GM19397 (cell line): ENCODE results near the gene CNIH1.
"Not testable (repeated sequence)": the region's sequence is repeated elsewhere in the genome, so short reads cannot be mapped to it uniquely, and the experiment has no call there.

ENCODE experiments used
- ATAC-seq: cut with Tn5 transposase; IDR thresholded peaks from one replicate; pipeline ENCODE4 v1.9.1; 2021; ENCODE audit warnings: mild to moderate bottlenecking, moderate library complexity; ENCODE audit not compliant: unreplicated experiment

CNIH1 gene

DNA sequence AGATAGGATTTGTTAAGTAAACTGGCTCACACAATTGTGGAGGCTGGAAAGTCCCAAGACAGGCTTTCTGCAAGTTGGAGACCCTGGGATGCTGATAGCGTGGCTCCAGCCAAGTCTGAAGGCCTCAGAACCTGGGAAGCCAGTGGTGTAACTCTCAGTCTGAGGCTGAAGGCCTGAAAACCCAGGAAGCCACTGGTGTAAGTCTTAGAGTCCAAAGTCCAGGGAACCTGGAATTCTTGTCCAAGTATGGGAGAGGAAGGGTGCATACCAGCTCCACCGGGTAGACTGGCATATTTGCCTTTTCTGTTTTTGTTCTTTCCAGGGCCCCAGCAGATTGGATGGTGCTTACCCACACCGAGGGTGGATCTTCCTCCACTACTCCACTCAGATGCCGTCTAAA, 29.5 kb upstream of the CNIH1 start:
- ATAC-seq: no peak

DNA sequence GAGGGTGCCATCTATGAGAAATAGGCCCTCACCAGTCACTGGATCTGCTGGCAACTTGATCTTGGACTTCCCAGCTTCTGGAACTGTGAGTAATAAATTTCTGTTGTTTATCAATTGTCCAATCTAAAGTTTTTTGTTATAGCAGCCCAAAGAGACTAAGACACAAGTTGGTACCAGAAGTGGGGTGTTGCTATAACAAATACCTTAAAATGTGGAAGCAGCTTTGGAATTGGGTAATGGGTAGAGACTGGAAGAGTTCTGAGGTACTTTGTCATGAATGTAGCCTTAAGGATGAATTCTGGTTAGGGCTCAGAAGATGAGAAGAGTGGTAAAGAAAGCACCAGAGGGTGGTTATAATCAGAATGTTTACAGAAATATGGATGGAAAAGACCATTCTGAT, 26.1 kb upstream of the CNIH1 start:
- no peak for ATAC-seq

DNA sequence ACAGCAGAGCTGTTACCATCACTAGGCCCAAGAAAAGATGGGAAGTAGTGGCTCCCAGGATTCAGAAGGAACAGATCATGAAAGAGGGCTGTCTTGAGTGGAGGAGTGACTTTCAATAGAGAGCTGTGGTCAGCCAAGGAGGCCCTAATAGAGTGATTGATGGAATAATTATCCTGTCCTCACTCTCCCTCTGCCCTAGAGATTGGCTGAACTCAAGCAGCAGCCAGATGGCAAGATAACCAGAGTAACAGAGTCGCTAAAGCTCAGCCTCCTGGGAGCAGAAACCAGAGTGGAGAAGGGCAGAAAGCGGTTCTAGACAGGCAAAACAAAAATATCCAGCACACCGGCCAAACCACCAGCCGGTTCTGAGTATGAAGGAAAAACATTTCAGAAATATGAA, 24.5 kb upstream of the CNIH1 start:
- ATAC-seq: no peak

DNA sequence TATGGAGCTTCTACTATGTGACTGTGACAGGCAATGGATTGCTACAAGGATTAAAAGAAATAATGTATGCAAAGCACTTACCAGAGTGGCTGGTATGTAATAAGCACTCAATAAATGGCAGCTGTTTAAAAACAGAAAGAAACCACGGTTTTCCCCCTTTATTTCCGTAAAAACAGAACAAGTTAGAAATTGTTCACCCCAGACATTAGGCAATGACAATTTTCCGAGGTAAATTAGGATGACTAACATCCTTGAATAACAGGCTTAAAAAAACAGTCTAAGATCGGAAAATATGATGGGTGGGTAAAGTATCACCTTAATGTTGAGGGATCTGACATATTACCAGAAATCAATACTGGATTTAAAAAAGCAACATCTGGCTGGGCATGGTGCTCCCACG, 20.9 kb upstream of the CNIH1 start:
- no peak for ATAC-seq

DNA sequence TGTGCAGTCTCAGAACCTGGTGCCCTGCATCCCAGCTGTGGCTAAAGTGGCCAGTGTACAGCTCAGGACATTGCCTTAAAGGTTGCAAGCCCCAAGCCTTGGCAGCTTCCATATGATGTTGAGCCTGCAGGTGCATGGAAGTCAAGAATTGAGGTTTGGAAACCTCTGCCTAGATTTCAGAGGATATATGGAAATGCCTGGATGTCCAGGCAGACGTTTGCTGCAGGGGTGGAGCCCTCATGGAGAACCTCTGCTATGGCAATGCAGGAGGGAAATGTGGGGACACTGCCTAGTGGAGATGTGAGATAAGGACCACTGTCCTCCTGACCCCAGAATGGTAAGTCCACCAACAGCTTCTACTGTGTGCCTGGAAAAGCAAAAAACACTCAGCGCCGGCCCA, 17.9 kb upstream of the CNIH1 start:
- ATAC-seq: no peak

DNA sequence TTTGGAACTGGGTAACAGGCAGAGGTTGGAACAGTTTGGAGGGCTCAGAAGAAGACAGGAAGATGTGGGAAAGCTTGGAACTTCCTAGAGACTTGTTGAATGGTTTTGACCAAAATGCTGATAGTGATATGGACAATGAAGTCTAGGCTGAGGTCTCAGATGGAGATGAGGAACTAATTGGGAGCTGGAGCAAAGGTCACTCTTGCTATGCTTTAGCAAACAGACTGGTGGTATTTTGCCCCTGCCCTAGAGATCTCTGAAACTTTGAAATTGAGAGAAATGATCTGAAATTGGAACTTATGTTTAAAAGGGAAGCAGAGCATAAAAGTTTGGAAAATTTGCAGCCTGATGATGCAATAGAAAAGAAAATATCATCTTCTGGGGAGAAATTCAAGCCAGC, 17.4 kb upstream of the CNIH1 start:
- not testable (repeated sequence) for ATAC-seq

DNA sequence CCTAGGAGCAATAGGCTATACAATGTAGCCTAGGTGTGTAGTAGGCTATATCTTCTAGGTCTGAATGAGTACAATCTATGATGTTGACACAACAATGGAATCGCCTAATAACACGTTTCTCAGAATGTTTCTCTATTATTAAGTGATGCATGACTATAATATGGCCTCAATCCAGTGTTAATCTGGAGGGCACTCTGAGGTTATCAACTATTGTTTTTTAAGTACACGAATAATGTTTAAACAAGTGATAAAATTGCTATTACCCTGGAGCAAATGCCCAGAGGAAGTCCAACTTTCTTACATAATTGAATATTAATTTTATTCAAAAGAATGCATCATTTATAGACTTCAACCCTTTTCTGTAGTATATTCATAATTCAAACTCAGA, 16.4 kb upstream of the CNIH1 start:
- ATAC-seq: no peak

DNA sequence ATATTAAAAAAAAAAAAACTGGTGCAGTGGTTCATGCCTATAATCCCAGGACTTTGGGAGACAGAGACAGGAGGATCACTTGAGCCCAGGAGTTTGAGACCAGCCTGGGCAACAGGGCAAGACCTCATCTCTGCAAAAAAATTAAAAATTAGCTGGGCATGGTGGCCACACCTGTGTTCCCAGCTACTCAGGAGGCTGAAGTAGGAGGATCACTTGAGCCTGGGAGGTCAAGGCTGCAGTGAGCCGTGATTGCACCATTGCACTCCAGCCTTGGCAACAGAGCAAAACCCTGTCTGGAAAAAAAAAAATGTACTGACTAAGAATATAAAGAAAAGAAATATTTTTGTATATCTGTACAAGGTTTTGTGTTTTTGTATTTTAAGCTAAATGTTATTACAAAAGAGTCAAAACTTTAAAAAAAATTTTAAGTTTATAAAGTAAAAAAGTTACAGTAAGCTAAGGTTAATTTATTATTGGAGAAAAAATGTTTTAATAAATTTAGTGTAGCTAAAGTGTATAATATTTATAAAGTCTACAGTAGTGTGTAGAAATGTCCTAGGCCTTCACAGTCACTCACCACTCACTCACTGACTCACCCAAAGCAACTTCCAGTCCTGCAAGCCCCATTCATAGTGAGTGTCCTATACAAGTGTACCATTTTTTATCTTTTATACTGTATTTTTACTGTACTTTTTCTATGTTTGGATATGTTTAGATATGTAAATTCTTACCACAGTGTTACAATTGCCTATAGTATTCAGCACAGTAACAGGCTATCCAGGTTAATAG, 15.8 kb upstream of the CNIH1 start:
- ATAC-seq: not testable (repeated sequence)

DNA sequence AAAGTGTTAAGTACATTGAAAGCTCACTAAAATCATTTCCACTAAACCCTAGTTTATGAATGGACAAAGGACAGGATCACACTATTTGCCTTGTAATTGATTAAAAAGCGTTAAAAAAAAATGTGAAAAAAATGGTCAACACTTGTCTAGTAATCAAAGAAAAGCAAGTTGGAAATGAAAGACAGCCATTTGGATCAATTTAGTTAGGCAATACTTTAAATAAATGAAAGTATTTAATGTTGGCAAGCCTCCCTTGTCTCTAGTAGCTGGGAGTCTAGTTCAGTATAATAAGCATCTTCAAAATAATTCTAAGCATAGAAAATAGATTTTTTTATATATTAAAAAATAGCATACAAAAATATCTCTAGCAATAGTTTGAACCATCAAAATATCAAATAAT, 14.2 kb upstream of the CNIH1 start:
- ATAC-seq: no peak

DNA sequence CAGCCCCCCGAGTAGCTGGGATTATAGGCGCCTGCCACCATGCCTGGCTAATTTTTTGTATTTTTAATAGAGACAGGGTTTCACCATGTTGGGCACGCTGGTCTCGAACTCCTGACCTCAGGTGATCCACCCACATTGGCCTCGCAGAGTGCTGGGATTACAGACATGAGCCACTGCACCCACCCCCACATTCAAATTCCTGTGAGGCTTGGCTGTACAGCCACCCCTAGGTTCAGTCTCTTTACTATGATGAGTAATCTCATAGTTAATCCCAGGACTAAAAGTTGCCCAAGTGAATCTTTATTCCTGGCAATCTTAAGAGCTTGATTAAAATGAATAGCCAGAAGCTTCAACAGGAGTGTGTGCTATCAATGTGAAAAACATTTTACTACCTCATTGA, 12.8 kb upstream of the CNIH1 start:
- not testable (repeated sequence) for ATAC-seq

DNA sequence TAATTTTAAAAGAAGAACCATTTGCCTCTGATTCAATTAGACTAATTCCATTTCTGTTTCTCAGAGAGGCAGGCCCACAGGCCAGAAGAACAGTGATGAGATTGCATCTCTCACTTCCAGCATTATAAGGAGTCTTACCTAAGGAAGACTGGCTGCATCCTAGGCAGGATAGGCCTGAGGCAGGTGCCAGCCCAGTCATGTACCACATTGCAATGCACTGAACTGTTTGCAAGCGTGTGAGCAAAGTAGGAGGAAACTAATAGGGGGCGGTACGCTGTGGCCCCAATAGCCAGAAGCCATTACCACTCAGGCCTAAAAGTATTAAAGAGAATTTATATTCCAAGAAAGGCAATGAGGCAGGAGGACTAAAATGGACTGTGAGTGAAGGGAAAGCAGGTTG, 12.1 kb upstream of the CNIH1 start:
- no peak for ATAC-seq

DNA sequence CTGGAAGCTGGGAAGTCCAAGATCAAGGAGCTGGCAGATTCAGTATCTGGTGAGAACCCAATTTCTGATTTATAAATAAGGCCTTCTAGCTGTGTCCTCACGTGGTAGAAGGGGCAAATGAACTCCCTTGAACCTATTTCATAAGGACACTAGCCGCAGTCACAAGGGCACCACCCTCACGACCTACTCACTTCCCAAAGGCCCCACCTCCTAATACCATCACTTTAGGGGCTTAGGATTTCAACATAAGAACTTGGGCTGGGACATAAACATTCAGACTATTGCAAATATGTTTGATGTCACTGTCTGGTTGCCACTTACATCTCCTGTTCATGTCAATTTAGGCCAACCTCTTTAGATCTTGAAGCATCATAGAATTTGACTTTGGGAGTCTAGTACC, 10.8 kb upstream of the CNIH1 start:
- no peak for ATAC-seq

DNA sequence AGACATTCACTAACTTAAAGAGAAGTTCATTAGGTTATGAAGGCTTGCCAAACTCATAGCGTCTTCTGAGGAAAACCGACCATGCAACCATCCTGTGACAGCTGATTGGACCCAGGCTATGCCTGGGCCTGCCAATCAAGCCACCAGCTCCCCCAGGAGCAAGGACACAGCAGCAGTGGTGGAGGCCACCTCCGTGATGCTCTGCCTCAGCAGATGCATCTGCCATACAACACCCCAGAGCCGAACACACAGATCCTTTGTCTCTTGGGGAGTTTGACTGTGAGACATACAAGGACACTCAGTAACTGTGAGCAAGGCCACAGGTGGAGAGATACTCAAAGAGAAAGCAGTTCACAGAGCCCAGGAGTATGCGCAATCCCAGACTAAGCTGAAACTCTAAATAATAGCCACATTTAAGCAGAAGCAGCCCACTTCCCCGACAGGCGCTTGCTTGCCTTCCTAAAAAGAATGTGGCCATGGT, 10.0 kb upstream of the CNIH1 start:
- ATAC-seq: no peak

DNA sequence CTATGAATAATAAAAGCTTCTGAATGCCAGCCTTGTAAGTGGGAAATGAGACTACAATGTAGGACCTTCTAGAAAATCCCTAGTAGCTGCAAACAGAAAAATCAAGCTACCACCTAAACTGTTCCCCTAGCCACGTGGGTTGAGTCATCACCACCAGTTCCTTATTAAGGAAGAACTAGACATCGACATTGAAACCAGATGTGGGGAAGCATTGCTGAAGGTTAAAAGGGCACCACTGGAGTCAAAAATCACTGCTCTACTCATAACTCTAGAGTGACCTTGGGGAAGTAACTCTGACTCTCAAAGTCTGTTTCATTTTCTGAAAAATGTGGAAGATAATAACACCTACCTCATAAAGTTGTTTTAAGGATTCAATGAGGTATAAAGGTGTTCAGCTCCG, 9.4 kb upstream of the CNIH1 start:
- ATAC-seq: no peak

DNA sequence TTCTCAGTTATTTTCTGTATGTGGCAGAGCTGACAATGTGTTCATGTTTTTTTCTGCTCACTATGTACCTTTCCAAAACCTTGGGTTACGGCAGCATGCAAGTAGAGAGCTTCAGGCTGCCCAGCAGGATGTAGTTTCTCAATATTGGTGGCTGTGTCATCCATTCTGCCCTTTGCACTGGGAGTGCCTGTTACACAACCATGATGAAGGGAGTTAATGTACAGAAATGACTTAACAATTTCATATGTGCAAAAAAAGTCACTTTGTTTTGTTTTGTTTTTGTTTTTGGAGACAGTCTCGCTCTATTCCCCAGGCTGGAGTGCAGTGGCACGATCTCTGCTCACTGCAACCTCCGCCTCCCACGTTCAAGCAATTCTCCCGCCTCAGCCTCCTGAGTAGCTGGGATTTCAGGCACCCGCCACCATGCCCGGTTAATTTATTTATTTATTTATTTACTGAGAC, 6.1 kb upstream of the CNIH1 start:
- ATAC-seq: no peak

DNA sequence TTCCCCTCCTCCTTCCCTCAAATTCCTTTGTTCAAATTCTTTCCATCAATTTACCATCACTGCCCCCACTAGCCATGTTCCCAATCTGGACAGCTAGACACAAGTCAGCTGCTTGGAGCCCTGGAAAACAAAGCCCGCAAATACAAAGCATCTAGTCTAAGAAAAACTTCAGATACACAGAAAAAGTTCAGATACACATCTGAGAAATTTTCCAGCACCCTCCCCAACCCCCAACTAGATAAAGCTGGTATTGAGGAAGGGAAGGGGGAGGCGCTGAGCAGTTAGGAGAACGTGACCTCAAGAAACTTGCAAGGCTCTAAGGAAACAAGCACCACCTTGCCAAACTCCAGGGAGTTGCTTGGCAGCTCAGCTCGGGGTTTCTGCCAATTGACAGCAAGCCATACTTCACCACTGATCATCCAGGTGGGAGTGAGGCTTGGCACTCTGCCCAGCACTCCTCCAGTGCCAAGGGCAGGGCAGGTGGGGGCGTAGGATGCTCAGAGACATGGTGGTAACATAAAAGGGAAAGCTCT, 5.1 kb upstream of the CNIH1 start:
- no peak for ATAC-seq

DNA sequence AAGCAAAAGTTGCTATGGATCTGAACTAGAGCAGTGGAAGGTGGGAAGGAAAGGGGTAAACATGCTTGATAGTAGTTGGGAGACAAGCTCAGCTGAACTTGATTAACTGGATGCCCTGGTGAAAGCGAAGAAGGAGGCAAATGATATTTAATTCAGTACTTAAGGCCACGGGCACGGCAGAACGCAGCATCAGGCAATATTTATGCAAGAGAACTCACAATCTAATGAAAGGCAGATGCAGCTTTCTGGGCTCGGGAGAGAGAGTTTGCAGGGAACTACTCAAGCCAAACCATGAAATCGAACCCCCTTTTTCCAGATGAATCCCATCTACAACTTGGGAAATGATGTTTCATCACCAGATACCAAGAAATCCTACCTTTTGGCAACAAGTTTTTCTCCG, 3.5 kb upstream of the CNIH1 start:
- ATAC-seq: no peak

DNA sequence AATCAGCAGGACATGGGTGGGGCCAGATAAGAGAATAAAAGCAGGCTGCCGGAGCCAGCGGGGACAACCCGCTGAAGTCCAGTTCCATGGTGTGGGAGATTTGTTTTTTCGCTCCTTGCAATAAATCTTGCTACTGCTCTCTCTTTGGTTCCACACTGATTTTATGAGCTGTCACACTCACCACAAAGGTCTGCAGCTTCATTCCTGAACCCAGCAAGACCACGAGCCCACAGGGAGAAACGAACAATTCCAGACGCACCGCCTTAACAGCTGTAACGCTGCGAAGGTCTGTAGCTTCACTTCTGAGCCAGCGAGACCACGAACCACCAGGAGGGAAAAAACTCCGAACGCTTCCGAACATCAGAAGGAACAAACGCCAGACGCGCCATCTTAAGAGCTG, 2.8 kb upstream of the CNIH1 start:
- no peak for ATAC-seq

DNA sequence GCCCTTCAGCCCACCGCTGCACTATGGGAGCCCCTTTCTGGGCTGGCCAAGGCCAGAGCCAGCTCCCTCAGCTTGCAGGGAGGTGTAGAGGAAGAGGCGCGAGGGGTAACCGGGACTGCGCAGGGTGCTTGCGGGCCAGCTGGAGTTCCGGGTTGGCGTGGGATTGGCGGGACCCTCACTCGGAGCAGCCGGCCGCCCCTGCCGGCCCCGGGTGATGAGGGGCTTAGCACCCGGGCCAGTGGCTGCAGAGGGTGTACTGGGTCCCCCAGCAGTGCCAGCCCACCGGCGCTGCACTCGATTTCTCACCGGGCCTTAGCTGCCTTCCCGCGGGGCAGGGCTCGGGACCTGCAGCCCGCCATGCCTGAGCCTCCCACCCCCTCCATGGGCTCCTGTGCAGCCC, 1.8 kb upstream of the CNIH1 start:
- not testable (repeated sequence) for ATAC-seq

DNA sequence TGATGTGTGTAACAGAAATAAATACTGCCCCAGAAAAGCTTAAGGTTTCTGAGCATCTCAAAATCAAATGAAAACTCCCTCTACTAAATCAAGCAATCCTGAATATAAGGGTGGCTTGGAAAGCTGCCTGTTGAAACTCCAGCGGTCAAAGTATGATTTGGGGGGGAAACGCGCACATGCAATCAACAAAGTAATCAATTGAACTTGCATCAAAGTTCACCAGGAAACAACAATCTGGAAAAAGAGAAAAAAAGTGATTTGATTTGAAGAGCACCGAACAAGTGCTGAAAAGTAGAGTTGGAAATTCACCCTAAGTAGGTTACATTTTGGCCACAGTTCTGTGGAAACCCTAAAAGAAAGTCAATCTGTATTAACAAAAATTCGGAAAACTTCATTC, 700 bp downstream of the CNIH1 start:
- no peak for ATAC-seq

DNA sequence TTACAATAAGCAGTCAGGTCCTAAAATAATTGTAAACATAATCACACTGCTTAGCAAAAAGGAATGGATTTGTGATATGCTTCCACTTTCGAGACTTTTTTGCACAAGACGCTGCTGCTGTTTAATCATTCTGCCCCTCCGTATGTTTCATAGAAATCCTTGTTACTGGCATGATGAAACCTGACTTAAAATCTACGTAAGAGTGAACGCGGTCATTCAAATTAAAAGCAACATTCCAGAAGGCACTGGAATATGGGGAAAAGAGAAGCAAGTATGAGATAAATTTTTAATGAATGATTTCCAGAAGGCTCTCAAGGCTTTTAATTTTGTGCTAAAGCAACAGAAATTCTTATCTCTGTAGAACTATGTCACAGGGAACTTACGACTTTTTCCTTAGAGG, 1.1 kb downstream of the CNIH1 start:
- no peak for ATAC-seq

DNA sequence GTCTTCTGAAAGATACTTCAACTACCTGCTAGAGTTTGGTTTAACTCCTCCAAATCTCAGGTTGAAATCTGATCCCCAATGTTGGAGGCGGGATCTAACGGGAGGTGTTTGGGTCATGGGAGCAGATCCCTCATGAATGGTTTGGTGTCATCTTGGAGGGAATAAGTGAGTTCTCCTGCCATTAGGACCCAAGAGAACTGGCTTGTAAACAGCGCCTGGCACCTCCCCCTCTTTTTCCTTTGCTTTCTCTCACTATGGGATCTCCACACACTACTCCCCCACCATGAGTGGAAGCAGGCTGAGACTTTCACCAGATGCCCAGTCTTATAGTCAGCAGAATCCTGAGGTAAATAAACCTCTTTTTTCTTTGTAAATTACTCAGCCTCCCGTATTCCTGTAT, 2.5 kb downstream of the CNIH1 start:
- ATAC-seq: no peak

DNA sequence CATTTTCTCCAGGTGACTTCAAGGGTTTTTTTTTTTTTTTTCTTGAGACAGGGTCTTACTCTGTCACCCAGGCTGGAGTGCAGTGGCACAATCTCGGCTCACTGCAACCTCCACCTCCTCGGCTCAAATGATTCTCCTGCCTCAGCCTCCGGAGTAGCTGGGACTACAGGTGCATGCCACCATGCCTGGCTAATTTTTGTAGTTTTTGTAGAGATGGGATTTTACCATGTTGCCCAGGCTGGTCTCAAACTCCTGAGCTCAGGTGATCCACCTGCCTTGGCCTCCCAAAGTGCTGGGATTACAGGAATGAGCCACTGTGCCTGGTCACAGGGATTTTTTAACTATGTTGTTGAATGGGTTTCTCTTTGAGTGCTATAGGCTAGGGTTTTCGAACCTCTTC, 3.2 kb downstream of the CNIH1 start:
- ATAC-seq: not testable (repeated sequence)
